GM19452 (cell line): ENCODE measurements around the gene HOXD1.

ENCODE experiments used
- ATAC-seq: cut with Tn5 transposase; IDR thresholded peaks from one replicate; pipeline ENCODE4 v1.9.1; 2021; ENCODE audit not compliant: unreplicated experiment

The HOXD1 gene

GRCh38 chr2:176164611-176165369 lies 23.7 kb upstream of the HOXD1 start:
- ATAC-seq, result no peak

- ATAC-seq, result no peak
Observed at GRCh38 chr2:176165370-176166050, 23.0 kb upstream of the HOXD1 start.

- no peak for ATAC-seq
Observed at GRCh38 chr2:176166272-176166671, 22.2 kb upstream of the HOXD1 start.

- no peak for ATAC-seq
Observed at GRCh38 chr2:176167398-176167797, 21.1 kb upstream of the HOXD1 start.

- no peak for ATAC-seq
Observed at GRCh38 chr2:176169181-176169580, 19.3 kb upstream of the HOXD1 start.

GRCh38 chr2:176169711-176170110 lies 18.8 kb upstream of the HOXD1 start:
- ATAC-seq, result no peak

- ATAC-seq, result no peak
Observed at GRCh38 chr2:176170602-176171305, 17.7 kb upstream of the HOXD1 start.

GRCh38 chr2:176171351-176172006 lies 17.0 kb upstream of the HOXD1 start:
- no peak for ATAC-seq

GRCh38 chr2:176172007-176172894 lies 16.2 kb upstream of the HOXD1 start:
- ATAC-seq, result no peak

- ATAC-seq, result no peak
Observed at GRCh38 chr2:176172895-176173566, 15.4 kb upstream of the HOXD1 start.

- ATAC-seq, result no peak
Observed at GRCh38 chr2:176173567-176174381, 14.7 kb upstream of the HOXD1 start.

- no peak for ATAC-seq
Observed at GRCh38 chr2:176174382-176174823, 14.1 kb upstream of the HOXD1 start.

- no peak for ATAC-seq
Observed at GRCh38 chr2:176174824-176175708, 13.4 kb upstream of the HOXD1 start.

- no peak for ATAC-seq
Observed at GRCh38 chr2:176175709-176176607, 12.5 kb upstream of the HOXD1 start.

GRCh38 chr2:176177580-176178037 lies 10.9 kb upstream of the HOXD1 start:
- no peak for ATAC-seq

GRCh38 chr2:176178038-176178756 lies 10.3 kb upstream of the HOXD1 start:
- no peak for ATAC-seq
